Globus pallidus (tissue), 1 donor: ENCODE results near the gene PROX2.

Experiments
- DNase-seq: peaks from one replicate; pipeline ENCODE4 v3.0.0-alpha.2; 2015; ENCODE audit warnings: low spot score

PROX2 gene, protein sequence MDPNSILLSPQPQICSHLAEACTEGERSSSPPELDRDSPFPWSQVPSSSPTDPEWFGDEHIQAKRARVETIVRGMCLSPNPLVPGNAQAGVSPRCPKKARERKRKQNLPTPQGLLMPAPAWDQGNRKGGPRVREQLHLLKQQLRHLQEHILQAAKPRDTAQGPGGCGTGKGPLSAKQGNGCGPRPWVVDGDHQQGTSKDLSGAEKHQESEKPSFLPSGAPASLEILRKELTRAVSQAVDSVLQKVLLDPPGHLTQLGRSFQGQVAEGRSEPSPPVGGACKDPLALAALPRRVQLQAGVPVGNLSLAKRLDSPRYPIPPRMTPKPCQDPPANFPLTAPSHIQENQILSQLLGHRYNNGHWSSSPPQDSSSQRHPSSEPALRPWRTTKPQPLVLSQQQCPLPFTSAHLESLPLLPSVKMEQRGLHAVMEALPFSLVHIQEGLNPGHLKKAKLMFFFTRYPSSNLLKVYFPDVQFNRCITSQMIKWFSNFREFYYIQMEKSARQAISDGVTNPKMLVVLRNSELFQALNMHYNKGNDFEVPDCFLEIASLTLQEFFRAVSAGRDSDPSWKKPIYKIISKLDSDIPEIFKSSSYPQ

DNA sequence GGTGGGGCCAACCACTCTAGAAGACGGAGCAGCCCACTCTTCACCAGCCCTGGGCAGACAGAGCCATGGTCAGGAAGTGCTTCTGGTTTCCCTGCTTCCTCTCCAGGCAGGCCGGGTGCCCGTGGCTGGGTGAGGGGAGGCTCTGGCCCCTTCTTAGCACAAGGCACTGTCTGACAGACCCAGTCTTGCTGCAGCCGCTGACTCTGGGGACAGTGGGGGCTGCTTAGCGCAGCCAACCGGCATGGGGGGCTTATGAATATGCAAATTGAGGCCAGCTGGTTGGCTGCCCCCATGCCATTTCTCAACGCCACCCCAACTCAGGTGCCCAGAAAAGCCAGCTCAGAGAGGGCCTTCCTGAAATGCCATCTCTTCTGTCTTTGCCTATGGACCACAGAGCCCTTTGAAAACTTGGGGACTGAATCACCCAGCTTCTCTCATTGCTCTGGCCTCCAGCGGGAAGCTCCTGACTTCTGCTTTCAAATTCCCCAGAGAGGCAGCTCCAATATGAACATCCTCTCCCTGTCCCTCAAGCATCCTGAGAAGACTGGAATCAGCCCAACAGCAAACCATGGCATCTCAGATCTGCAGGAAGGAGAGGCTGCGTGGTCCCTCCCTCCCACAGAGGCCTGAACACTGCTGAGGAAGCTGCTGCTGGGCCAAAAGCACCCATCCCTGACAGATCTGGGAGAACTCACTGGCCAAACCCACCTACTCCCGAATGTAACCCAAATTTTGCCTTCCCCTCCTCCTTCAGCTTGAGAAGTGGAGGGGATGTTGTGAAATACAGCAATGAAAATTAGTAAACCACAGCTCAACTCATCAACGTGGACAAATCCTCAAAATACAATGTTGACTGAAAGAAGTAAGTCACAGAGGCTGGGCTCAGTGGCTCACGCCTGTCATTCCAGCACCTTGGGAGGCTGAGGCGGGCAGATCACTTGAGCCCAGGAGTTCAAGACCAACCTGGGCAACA lies at the start of gene PROX2:
Gene PROX2 (minus strand): TSS at position 205 of the 973 bp plus-strand sequence. CDS start 12,311 bp downstream, outside the sequence.
- DNase-seq, result no peak

DNA sequence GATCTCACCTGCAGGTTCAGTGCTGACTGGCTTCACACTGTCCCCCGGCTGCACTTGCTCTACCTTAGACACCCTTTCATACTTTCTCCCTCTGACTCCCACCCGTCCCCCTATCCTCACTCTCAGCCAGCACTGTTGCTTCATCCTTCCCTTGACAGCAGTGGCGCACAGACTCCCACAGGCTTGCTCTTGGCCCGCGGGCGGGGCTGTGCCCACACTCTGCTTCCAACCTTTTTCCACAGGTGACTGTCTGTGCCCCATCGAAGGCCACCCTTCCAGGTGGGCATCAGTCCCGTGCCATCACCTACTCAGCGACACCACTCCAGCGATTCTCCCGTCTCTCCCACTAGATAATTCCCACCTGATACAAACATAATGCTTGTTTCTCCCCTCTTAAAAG lies 48.1 kb upstream of the PROX2 start:
- no peak for DNase-seq

DNA sequence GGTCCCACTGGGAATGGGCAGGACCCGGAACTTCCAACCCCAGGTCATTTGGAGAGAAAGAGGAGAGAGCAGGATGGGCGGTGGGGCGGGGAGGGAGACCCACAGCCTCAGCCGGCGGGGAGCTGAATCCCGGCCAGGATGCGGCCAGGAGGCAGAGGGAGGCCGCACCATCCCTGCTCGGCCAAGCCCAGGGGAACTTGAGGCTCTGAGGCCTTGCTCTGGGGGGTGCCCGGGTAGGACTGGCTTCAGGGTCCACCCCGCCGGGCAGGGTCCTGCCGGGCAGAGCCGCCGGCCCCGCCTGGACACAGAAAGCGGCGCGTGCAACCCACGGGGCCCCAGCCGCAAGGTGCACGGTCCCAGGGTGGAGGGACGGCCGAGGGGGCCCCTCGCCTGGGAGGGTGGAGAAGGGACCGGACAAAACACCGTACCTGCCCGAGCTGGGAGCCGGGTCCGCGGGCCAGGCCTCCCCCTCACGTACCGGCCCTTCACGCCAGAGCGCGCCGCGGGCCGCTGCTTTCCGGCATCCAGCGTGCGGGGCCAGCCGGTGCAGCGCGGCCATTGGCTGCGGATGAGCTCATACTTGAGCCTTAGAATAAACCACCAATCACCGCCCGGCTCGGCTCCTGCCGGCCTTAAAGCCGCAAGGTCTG lies 46.9 kb upstream of the PROX2 start, which contains the start of gene RPS6KL1:
Gene RPS6KL1 (minus strand): TSS at position 509 of the 650 bp plus-strand sequence. CDS start 1,719 bp downstream, outside the sequence.
- peak; percentile 88 for DNase-seq

DNA sequence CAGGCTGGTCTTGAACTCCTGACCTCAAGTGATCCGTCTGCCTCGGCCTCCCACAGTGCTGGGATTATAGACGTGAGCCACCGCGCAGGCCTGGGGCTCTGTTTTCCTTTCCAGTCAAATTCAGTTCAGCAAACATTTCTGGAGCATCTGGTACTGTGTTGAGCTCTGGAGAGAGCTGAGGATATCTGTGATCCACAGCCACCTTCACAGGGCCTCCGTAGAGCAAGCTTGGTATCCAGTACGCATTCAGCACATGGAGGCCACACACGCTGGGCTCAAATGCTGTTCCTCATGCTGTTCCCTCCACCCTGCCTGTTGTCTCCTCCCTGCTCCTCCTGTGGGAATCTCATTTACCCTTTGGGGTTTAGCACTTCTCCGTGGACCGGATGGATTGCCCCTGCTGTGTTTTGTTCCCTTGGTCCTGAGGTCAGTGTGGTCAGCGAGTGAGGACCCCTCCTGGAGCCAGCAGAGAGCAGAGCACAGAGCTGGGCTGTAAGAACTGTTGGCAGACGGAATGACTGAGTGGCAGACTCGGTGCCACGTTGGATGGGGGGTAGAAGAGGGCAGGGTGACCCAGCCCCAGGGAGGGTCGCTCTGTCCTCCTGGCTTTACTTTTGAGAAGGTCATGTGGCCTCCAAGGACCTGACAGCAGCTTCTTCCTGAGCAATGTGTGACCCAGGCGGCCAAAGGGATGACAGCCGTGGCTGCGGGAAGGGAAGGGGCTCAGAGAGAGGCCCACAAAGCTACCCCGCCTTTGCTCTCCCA lies 46.2 kb upstream of the PROX2 start:
- DNase-seq, result no peak

DNA sequence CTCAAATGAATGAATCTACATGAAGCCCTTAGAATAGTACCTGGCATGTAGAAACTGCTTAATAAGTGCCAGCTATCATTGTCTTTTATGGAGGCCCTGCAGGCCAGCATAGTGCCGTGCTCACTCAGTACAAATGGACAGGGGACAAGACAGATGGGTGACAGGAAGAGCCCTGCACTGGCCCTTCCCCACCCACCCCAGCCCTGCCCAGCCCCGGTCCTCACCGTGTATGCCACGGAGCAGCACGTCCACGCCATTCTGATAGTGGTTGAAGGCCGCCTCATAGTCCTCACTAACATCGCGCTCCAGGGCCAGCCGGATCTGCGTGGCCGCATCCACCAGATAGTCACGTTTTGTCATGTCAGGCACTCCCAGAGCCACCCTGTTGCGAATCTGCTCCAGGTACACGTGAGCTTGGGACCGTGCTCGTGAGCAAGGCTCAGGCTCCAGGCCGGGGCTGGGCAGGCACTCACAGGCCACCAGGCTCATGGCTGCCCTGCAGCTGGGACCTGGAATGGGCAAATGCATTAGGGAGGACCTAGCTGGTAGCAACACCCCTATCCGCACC lies 45.2 kb upstream of the PROX2 start:
- no peak for DNase-seq

DNA sequence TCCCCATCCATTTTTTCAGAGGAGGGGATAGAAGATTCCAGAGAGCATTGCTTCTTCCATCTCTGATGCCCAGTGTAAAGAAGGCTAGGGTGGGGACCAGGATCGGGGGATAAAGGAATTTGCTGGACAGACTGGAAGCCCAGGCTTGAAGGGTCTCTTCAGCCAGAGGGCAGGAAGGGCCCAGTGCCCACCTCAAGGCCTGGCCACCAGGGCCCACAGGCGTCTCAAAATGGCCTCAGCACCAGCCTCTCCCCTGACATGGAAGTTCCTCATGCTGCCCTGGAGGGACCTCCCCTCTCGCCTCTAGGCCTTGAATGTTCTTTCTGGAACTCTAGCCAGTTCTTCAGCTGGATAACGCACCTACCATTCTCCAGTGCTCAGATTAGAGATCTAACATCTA lies 44.3 kb upstream of the PROX2 start:
- no peak for DNase-seq

DNA sequence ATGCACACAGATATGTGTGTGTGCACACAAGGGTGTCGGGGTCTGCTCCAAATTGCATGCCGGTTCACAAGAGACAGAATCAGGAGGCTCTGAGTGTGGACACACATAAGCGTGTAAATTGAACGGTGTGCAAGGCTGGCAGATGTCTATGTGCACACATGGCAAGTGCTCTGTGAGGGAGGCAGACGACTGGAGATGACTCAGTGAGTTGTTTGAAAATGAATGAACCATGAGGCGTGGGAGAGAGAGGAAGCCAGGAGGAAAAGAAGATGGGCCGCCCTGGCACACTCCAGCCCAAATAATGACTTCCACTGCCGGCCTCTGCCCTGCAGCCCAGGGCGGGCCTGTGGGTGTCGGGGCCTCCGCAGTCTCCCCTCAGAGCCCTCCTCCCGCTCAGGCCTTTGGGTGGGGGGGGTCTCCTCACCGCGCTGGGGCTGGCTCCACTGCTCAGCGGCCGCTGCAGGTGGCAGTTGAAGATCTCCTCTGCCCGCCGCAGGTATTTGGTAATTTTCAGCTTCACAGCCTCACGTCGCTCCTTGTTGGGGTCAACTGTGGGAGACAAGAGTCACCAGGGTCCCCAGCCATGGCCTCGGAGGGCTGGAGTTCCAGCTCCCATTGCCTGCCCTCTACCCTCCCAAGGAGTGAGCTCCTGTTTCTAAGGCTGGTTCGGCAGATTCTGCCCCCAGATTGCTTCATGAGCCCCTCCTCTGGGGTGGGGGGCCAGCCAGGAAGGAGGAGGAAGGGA lies 43.6 kb upstream of the PROX2 start:
- DNase-seq, result no peak

DNA sequence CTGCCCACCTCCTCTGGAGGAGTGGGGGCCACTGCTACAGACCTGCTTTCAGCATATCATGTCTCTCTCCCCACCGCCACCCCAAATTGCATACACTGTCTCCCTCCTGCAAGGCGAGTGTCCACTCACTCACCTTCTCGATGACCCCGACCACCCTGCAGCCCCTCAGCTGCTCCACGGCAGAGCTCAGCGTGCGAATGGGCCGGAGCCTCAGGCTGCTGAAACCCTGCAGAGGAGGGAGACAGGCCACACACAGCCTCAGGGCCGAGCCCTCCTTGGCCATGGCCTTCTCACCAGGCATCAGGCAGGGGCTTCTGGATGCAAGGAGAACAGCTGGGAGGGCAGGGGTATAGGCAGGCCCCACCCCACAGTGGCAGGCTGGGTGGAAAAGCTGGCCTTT lies 42.4 kb upstream of the PROX2 start:
- no peak for DNase-seq

DNA sequence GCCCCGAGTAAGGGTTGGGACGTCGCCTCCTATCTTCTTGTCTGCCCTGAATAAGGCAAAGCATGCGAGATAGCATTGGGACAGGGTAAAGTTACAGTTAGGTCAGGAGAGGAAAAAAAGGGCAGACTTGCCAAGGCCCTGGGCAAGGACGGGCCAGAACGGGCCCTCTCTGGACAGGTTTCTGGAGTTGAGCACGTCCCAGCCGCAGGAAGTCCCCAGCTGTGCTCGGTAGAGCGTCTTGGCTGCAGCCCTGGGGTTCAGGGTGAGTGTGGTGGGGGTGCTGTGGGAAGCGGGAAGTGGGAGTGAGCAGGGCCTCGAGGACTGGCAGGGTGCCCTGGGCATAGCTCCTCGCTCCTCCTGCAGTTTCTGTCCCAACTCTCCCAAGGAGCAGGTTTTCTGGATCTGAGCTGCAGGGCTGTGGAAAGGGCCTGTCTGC lies 41.7 kb upstream of the PROX2 start:
- DNase-seq, result no peak

DNA sequence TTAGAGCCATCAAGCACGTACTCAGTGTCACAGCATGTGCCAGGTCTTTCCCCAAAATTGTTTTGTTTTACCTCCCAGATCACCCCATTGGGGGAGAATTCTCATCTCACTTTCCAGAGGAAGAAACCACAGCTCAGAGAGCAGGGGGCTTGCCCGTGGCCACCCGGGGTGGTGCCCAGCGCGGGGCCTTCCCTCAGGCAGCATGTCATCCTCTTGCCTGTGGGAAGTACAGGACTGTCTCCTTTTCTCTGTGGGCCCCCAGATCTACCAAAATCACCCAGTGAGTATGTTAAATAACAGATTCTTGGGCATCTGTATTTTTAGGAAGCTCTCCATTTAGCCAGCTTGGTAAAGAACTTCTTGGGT lies 41.2 kb upstream of the PROX2 start:
- no peak for DNase-seq

DNA sequence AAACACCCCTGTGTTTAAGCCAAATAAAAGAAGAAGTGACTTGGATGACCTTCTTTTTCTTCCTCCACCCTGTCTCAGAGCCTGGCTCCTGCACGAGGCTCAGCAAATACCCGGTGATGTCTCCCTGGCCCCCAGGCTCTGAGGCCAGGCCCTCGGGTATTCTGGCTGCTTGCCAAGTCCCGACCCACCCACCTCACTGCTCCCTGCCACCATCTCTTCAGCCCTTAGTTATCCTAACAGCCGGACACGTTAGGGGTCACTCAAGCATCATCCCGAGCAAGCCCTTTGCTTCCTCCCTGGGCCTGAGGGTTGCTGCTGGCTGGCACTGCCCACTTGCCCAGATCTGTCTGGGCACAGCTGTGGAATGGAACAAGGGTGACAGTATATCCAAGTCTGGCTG lies 39.9 kb upstream of the PROX2 start:
- no peak for DNase-seq

DNA sequence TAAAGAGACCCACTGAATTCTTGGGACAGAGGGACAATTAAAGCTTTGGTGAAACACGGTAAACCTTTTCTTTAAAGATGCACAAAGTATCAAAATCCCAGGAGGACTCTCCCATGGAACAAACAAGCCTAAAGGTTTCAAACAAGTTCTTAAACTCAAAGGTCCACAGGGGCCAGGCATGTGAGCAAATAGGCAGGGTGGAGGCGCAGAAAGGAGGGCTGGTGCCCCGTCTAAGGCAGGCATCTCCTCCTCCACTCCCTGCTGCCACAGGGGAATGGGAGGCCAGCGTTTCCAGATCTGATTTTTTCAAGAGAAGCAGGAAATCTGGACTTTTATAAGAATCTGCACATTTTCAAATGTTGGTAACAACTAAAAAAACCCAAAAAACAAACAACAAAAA lies 39.5 kb upstream of the PROX2 start:
- DNase-seq, result no peak

DNA sequence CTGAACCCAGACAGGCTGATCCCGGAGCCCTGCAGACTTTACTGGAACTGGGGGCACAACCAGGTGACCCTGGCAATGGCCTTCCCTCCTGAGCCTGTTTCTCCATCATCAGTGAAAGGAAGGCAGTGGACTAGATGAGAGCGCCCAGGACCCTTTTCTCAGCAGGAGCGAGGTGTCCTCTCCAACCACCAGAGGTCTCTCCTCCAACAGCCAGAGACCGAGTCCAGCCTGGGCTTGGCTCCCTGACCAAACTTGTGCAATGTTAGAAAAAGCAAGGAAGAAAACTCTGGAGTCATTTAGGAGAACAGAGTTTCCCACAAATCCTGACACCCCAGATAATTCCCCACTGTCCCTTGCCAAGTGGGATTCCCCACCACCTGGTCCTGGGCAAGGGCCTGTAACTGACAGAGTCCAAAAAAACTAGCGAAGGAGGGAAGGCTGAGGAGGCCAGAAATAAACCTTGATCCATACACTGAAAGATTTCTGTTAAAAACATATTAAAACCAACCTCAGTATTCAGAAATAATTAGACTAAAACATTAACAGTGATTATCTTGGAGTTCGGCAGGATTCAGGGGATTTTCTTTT lies 38.1 kb upstream of the PROX2 start:
- DNase-seq, result peak; percentile 73

DNA sequence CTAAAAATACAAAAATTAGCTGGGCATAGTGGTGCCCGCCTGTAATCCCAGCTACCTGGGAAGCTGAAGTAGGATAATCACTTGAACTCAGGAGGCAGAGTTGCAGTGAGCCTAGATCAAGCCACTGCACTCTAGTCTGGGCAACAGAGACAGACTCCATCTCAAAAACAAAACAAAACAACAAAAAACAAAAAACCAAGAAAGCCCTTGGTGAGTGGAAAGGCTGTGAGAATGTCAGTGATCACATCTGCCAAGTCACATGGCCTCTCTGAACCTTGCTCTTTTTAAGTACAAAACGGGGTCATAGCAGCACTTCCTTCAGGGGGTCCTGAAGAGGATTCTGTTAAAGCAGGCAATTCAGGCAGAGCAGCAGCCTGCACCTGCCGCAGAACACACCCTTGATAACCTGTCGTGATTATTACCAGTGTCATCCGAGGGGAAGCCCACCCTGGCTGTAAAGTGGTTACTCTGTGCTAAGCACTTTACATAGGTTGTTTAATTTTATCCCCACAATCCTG lies 37.5 kb upstream of the PROX2 start:
- no peak for DNase-seq

DNA sequence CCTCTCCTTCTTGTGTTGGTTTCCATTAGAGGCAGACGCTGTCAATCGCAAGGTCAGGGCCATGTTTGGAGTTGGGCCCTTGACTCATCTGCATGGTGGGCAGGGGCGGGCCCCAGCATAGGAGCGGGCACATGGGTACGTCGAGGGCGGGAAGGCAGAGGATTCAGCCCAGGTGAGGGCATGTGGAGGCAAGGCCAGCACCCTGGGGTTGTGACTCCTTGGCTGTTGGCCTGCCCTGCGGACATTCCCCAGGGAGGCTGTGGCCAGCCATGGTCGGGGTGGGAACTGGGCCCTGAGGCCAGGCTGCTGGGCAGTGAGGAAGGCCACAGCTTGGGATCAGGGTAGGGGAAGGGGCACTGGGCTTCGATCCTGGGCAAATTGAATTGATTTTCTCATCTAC lies 36.9 kb upstream of the PROX2 start:
- no peak for DNase-seq

DNA sequence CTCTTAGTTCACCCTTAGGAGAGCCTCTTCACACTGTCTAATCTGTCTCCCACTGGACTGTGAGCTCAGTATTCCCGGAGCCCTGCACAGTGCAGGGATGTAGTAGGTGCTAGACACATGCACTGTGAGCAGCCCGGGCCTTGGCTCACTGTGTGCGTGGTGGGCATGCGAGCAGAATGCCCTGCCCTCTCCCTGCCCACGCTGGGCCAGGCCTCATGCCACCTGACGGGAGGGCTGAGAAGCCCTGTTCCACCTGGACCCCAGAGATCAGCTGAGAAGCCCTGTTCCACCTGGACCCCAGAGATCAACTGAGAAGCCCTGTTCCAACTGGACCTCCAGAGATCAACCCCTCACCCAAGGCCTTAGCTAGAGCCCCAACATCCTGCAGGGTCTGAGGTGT lies 36.2 kb upstream of the PROX2 start:
- DNase-seq, result no peak

DNA sequence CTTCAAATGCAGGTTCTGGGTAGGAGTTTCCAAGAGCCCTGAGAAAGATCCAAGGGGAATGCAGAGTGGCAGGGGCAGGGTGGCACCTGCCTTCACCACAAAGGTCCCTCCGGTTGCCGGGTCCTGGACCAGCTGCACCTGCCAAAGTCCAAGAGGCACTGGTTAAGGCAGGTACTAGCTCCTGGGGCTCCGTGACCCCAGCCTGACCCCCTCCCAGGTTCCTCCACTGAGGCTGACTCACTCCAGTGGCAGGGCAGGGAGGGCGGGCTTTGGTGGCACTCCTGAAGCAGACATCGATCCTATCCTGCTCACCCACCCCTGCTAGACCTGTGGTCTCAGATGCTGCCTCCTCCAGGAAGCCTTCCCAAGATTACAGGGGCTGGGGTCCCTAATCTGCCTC lies 35.8 kb upstream of the PROX2 start:
- DNase-seq, result no peak

DNA sequence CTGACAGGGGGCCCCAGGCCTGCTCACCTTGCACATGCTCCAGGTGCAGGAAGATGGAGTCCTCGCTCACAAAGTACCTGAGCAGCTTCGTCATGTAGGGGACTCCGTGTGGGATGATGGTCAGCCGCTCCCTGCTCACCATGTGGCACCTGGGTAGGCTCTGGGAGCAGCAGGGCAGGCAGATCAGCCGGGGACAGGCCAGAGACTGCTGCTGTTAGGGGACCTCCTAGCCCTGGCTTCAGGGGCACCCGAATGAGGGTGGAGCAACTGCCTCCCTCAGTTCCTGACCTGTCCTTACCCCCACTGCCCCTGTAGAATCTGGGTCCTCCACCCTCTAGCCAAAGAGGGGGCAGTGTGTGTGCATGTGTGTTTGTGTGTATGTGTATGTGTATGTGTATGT lies 35.3 kb upstream of the PROX2 start:
- DNase-seq, result no peak

DNA sequence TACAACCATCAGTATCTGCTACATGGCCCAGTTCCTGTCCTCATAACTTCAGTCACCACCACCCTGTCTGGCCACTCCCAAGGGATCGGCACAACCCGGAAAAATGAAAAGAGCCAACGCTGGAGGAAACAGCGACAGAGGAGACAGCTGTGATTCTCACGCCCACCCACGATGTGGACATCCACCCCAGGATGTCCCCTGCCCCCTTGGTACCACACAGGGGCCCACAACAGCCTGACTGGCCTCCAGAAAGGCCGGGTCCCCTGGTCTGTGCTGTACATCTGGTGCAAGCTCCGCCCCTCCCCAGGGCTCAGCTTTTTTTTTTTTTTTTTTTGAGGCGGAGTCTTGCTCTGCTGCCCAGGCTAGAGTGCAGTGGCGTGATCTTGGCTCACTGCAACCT lies 34.6 kb upstream of the PROX2 start:
- DNase-seq, result no peak

DNA sequence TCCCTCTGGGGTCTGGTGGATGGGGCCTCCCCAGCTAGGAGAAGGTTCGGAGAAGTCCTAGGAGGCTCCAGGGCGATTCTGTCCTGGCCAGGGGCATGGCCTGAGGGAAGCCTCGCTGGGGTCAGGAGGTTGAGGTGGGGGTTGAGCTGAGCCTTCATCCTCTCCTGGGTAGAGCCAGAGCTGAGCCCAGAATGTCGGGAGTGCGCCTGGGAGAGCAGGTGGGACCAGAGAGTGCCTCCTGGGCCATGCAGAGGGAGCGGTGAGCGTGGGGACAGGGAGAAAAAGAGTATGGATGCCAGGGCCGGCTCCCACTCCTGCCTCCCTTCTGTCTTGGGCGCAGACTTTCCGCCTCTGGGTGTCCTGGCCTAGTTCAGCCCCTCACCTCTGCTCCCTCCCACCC lies 34.0 kb upstream of the PROX2 start:
- DNase-seq, result no peak
